Retina (tissue), 1 donor: ENCODE results near the gene EFHB.
"Not testable (repeated sequence)": the region's sequence is repeated elsewhere in the genome, so short reads cannot be mapped to it uniquely, and the experiment has no call there.

Source experiments
- DNase-seq: peaks from one replicate; pipeline ENCODE4 v3.0.0-alpha.2; 2016

The EFHB gene, protein sequence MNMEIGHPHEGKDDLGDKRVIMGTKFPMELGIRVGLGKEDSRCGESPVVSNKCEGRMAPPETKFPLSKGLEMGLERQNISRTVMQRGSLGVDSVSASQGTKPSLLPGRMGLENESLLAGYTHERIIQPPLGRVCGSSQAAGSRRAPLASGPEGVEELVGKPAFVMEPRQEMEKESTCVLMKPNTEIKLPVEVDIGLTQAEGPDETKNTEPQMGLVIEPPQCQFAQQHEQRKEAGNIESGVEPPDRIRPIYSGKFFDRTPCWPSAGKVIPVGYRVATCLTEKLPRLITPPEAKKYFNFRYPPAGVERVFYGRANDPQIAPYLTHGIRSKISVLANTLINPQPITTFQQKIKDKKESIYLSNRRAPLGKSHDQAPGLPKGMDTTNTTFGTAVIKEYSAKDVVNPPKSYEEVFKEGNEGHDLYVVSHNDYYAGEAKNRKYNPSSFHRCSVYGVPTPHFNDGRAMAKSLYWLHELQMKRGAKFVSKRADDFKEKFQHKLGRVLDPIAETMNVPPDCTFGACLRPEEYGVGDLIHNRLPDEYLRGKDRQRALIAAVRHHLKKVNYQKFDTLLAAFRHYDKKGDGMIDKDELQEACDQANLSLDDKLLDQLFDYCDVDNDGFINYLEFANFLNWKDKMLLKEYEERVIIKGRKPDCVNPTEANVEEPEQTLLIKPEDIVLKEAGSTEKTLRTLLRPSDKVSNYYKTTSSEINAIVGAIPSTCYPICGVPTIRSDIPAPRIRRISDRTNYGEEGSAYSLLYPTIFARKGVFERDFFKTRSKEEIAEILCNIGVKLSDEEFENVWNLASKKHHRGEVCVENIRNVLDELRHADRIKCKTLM

DNA sequence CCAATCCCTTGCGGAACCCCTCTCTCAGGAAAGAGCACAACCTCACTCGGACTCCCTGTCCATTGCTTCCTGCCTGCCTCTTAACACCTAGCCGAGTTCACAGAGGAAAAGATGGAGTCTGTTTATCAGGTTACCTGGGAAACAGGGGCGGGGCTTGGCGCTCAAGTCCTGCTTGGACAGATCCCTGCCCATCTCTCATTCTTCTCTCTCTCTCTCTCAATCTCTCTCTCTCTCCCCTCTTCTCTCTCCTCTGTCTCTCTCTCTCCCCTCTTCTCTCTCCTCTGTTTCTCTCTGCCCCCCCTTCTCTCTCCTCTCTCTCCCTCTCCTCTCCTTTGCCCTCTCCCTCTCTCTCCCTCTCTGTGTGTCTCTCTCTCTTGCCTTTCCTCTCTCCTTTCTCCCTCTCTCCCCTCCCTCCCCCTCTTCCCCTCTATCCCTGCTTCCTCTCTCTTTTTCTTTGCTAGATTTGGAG is at the start of gene EFHB:
EFHB (minus strand) TSS at position 120 of the 469 bp plus-strand sequence. CDS start 199 bp downstream, outside the sequence.
- no peak for DNase-seq

DNA sequence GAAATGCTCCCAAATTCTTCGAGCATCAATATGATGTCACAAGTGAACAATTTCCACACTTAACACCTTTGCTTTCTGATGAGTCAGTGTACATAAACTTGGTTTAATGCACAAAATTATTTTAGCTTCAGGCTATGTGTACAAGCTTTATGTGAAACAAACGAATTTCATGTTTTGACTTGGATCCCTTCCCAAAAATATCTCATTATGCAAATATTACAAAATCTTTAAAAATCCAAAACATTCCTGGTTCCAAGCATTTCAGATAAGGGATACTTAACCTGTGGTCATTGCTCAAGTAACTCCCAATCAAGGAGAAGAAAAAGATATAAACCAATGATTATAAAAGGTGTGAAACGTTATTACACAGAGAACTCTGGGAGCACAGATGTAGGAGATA is 38.0 kb upstream of the EFHB start:
- no peak for DNase-seq

DNA sequence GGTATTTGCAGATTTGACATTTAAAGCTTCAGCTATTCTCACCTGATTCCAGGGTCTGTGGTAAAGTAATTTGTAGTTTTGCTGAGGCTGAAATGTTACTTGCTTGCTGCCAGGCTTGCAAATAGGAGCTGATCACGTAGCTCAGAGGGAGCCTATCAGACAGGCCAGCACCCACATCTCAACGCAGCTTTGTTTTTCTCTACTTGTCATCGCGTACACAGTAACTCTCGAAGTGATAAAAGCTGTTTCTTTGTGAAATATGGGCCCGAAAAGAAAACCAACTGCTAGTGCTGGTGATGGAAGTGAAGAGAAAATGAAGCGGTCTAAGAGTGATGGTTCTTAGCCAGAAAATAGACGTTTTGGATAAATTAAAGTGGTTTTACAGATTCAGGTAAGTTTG is 36.3 kb upstream of the EFHB start:
- DNase-seq: no peak

DNA sequence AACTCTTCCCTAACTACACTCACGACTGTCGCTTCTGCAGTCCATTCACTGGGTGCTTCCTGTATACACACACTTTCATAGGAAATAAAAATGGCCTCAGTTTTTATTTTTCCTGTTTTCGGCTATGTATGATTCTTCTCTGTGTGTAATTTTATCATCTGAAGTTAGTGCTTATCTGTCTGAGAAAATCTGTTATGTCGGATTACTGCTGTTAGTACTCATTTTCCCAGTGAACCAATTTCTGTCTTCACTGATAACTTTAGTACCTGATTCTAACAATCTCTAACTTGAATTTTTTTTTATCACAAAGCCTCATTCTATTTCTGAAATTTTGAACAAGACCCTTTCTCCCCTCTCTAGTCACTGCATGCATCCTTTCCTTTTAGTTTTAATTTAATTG is 33.8 kb upstream of the EFHB start:
- DNase-seq: no peak

DNA sequence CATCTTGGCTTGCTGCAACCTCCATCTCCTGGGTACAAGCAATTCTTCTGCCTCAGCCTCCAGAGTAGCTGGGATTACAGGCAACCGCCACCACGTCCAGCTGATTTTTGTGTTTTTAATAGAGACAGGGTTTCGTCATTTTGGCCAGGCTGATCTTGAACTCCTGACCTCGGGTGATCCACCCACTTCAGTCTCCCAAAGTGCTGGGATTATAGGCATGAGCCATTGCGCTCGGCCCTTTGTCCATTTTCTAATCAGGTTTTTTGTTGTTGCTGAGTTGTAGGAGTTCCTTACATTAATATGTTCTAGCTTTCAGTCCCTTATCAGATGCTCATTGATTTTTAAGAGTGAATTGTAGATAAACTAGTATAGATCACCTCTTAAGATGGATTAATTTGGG is 33.2 kb upstream of the EFHB start:
- DNase-seq: no peak

DNA sequence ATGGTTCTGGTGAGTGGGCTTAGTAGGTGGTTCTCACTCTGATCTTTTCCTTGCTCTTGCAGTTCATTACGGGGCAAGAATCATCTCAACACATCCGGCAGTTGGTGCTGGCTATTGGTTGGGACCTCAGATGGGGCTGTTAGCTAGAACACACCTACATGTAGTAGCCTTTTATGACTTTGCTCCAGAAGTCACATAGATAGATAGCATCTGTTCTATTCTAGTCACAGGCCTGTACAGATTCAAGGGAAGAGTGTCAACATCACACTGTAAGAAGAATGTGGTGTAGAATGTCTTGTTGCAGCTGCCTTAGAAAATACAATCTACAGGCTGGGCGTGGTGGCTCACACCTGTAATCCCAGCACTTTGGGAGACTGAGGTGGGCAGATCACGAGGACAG is 27.9 kb upstream of the EFHB start:
- DNase-seq: no peak

DNA sequence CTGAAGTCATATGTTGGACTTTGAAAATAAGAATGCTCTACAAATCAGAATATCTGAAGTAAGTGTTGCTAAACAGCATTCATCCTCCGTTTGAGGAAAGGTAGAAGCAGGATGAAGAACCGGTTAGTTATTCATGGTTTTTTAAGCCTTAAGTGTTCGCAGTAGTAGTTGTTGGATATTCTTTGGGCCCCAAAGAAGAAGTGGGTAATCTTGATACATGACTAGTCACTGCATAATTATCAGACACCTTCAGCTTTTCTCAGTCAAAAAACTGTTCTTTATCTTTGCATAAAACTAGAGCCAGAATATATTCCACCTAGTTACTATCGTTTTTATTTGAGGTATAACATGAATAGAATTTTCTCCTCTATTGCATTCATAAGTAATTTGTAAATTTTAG is 26.7 kb upstream of the EFHB start:
- DNase-seq: no peak

DNA sequence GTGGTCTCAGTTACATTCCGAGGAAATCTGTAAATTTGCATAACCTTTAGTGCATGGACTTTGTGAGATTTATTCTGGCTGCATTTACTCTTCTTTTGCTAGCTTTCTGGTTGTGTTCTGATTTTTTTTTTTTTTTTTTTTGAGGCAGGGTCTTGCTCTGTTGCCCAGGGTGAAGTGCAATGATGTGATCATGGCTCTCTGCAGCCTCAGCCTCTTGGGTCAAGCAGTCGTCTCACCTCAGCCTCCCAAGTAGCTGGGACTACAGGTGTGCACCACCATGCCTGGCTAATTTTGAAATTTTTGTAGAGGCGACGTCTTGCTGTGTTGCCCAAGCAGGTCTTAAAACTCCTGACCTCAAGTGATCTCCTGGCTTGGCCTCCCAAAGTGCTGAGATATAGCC is 25.5 kb upstream of the EFHB start:
- DNase-seq: no peak

DNA sequence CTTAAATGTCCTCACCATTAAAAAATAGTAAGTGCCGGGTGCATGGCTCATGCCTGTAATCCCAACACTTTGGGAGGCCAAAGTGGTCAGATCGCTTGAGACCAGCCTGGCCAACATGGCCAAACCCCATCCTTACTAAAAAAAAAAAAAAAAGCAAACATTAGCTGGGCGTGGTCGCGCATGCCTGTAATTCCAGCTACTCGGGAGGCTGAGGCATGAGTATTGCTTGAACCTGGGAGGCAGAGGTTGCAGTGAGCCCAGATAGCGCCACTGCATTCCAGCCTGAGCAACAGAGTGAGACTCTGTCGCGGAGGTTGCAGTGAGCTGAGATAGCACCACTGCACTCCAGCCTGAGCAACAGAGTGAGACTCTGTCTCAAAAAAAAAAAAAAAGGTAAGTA is 23.3 kb upstream of the EFHB start:
- not testable (repeated sequence) for DNase-seq

DNA sequence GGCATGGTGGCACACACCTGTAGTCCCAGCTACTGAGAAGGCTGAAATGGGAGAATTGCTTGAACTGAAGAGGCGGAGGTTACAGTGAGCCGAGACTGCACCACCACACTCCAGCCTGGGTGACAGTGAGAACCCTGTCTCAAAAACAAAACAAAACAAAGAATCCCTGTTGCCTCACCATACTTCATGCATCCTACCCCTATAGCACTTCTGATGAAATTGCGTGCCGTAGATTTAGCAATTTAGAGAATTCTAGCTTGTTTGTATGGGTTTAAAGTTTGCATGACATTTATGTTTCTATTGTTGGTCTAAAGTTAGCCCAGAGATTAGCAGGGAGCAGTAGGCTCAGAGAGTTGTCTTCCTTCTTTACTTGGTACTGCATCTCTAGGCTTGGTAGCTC is 20.7 kb upstream of the EFHB start:
- DNase-seq: no peak

DNA sequence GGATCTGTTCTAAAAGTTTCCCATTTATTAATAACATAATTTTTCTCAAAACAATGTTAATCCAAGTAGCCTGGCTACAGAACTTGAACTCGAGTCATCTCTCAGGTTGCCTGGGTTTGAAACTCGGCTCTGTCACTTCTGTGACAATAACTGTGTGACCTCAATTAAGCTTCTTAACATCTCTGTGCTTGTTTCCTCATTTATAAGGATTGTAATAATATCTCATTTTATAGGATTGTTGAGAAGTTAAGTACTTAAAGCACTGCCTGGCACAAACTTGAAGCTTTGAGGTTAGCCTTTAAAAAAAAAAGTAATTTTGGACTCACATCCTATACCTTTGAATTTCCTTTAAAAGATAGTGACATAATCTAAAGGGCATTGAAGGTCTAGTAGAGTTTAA is 16.3 kb upstream of the EFHB start:
- DNase-seq: no peak

DNA sequence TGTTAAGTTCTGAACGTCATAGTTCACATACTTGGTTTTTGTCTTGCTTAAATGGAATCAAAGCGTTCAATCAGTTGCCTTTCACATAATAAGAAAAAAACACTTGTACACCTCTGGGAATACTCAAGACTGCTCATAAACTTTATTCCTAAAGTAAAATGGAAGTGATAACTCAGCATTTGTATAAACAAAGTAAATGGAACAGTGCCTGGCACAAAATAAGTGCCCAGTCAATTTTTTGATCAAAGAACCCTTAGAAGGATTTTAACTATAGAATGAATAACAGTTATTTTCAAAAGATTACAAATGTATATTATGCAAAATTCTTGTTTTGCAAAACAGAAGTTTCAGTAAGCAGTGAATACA is 14.2 kb upstream of the EFHB start:
- no peak for DNase-seq

DNA sequence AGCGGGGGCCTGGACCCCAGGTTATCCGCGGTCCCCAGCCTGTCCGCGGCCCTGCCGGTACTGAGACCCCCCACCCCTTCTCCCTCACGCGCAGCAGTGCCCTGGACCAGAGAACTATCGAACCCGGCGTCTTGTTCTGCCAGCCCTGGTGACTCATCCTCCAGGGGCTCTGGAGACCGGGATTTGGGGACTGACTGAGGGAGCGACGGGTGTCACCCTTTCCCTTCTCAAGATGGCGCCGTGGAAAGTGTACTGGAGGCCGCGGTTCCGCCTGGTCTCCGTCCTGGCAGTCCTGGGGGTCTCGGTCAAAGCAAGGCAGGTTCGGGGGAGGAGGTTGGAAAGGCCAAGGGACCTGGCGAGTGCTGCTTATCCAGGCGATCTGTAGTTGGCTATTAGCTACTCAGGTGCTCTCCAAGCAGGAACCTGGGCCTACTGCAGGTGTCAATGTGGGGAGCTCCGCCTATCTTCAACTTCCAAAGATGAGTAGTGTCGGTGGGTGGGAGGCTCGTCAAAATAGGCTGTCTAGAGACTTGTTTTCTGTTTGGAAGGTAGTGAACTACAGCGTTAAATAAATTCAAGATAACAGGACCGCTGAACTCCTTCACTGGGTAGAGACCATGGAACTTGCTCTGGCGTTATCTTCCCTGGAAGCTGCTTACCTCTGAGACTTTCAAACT is 13.7 kb upstream of the EFHB start:
- no peak for DNase-seq

DNA sequence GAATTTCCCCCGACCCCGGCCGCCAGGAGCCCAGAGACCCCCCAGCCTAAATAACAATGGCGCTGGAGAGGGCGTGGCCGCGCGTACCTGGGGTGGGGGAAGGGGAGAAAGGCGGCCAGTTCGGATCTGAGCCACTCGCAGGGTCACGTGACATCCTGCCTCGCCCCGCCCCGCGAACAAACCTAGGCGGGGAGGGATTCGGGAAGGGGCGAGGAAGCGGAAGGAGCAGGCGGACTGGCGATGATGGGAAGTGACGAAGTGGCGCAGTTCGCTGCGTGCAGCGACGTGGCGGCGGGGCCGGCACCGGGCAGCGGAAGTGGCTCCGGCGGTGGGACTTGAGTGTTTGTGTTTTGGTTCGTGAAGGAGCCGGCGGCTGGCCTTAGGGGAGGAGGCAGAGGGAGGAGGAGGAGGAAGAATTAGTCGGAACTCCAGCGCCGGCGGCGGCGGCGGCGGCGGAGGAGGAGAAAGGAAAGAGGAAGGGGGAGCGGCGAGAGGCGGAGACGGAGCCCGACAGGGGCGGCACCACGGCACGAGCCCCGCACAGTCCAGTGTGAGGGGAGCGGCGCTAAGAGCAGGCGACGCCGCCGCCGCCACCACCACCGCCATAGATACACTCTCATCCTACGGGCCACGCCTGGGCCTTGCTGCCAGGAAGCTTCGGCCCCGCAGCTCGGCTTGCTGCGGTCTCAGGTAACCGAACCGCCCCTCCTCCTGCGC is 13.0 kb upstream of the EFHB start, which contains the start of gene RAB5A:
RAB5A (plus strand) TSS at position 266 of the 717 bp plus-strand sequence. CDS start 3,802 bp downstream, outside the sequence.
- peak; percentile 97 for DNase-seq

DNA sequence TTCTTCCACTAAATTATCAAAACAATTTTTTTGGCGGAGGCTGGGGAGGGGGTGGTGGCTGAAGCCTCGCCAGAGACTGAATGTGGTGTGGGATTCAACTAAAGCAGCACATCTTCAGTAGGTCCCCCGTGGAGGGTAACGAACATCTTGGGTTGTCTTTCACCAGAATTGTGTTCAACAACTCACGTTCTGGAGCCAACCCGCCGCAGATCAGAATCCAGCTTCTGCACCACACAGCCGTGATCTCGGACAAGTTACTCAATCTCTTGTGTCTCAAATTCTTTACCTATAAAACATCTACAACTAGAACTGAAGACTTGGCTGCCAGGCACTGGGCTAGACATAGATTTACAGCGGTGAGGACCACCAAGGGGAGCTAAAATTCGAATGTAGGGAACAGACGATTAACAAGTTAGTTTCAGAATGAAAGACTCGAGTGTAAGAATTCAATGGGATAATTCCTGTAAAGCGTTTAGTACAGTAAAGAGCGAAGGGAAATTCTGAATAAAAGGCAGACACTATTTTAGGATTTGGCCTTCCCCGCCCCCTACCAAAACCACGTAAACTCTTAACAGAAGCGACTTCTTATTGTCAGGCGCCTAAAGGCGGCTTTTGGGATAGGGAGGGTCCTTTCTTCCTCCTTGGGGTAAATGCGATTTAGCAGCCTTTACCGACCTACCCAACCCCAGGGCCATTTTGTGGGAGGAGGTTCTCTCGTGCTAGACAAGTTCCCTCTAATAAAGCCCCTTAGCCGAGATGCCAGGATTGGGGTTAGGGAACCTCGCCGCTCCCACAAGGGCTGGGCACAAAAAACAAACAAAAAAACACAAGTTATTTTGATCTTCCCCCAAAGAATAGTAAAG is 12.2 kb upstream of the EFHB start:
- DNase-seq: no peak

DNA sequence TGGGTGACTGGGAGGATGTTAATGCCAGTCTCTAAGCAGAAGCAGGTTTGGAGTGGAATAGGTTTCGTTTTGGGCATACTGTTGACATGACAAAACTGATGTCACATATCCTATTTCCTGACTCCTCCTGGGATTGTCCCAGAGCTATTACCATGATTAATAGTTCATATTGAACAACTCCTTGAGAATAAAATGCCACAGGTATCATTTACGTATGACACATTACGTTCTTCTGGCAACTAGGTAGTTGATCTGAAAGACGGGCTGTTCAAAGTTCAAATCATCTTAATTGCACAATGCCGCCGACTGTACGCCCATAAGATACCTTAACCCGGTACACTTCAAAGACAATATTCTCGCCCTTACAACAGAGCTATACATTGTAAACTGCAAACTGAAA is 11.5 kb upstream of the EFHB start:
- no peak for DNase-seq

DNA sequence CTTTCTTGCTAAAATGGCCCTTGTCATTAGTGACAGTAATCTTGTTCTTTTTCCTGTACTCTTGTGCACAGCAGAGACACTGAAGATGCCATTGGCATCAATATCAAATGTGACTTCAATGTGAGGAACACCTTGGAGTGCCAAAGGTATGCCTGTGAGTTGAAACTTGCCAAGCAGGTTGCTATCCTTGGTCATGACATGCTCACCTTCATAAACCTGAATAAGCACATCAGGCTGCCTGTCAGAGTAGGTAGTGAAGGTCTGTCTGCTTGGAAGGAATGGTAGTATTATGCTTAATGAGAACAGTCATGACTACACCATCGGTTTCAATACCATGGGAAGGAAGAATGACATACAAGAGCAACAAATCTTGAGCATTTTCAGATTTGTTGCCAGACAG is 6.6 kb upstream of the EFHB start:
- DNase-seq: no peak

DNA sequence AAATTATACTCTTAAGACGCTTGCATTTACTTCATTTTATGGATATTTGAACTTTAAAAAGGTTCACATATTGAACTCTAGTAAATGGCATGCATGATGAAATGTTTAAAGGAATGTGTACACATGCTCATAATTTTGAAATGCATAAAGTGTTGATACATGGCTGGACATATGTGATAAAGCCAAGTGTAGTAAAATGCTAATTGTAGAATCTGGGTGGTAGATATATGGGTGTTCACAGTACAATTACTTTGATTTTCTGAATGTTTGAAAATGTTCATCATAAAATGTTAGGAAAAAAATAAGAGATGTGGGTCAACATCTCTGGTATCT is 4.2 kb upstream of the EFHB start:
- no peak for DNase-seq

DNA sequence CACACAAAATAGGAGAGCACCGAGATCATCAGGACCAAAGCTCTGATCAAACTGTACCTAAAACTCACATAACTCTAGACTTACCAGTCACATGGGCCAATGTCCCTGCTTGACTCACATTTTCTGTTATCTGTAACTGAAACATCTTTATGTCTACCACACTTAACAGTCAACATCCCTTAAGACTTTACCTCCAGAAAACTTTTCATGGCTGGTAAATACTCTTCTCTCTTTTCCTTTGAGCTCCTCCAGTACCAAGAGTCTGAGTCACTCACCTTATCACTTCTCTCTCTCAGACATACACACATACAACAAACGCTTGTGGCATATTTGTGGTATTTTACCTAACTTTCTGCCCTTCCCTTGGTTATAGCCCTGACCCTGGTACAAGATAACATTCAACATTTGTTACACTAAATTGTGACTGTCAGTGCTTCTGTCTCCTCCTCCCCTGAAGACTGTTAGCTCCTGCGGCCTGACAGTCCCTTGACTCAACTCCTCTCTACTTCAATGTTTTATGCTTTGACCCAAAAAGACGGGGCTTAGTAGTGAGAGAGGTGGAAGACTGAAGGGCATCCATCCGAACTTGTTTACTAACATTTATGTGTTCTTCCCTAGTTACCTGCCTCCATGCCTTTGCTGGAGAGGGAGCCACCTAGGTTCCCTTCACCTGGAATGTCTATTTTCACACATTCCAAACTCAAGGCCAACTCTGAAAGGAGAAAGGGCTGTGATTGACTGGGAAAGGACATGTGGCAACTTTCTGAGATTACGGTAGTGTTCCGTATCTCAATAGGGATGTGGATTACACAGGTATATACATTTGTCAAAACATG is 3.7 kb upstream of the EFHB start:
- DNase-seq: no peak

DNA sequence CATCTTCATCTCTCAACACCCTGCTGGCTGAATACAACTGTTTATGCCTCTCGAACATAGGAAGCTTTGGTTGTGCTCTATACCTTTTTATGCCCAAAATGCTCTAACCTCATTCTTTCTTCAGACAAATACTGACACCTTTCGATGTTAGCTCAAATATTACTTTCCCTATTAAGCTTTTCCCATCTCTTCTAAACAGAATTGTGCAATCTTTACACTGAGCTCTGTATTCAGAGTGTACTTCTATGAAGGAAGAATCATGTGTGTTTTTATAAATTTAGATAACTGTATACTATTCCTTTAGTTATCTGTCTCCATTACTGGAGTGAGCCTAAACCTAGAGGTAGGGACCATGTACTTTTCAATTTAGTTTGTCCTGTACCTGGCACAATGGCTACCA is 1.6 kb downstream of the EFHB start:
- DNase-seq: no peak

DNA sequence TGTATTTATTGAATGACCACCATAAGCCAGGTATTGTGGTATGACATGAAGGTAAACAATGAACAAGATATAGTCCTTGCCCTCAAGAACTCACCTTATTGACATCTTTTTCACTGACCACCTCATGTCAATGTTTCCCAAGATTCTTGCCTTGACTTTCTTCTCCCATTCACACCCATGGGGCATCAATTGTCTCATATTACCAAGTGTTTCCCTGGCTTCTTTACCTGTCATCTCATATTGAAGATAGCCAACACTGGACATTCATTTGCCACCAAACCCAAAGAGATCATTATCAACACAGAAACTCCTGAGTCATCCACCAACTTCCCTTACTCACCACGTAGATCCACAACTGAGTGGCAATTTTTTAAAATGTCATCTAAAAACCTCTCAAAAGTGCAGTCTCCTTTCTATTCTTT is 2.2 kb downstream of the EFHB start:
- DNase-seq: no peak
